ENCODE measurements around the gene PHC2. TPM values are rescaled to one million over a fixed set of nuclear protein-coding genes. Genes with fewer than 3 reads are reported as not detected.

PHC2 gene
- total and polyA plus RNA-seq, 11 donors: 79.7 to 194 (median 99.4) TPM

- WGBS, 4 donors: 59 to 68% (median 65%) methylated on average over 20 to 22 of the region's 22 CpGs
- no peak for ATAC-seq
- H3K36me3 ChIP-seq: peaks cover 0 to 87% (median 75%) of the 10 kb centered on the region in 9 donors
- no peaks in the 10 kb centered on the region for H3K27me3 ChIP-seq
- H3K4me3 ChIP-seq: no peak overlapping the region
- no peaks in the 10 kb centered on the region for H3K9me3 ChIP-seq
- H3K4me1 ChIP-seq: peaks cover 0 to 58% (median 33%) of the 10 kb centered on the region in 12 donors
- intact Hi-C loops (cut with DNase I): no loop called here
- DNase-seq: no peak
- TF ChIP-seq CTCF (IDR thresholded peaks at IDR 0.05) (no peak), POLR2A (IDR thresholded peaks at IDR 0.05) (no peak)
- H3K27ac ChIP-seq: peak overlapping the region in 7 of 12 donors; percentile 1 to 73 (median 25)
These were observed 106.0 kb downstream of the PHC2 start for GRCh38 chr1:33324677-33325575.

- Histone ChIP-seq H3K4me1 (peaks cover 0 to 49% (median 31%) of the 10 kb centered on the region in 12 donors), H3K9me3 (no peaks in the 10 kb centered on the region), H3K36me3 (peaks cover 0 to 77% (median 64%) of the 10 kb centered on the region in 9 donors), H3K4me3 (no peak overlapping the region), H3K27me3 (no peaks in the 10 kb centered on the region), H3K27ac (peak overlapping the region in 4 of 12 donors; percentile 1 to 39 (median 22))
- intact Hi-C loops (cut with DNase I): no loop called here
- 62 to 79% (median 73%) methylated on average over 14 of the region's 14 CpGs for WGBS, 4 donors
- DNase-seq (no peak), ATAC-seq (no peak)
- TF ChIP-seq CTCF (IDR thresholded peaks at IDR 0.05): no peak
- TF ChIP-seq POLR2A (IDR thresholded peaks at IDR 0.05): no peak
These were observed 107.0 kb downstream of the PHC2 start for GRCh38 chr1:33323663-33324477.

DNA sequence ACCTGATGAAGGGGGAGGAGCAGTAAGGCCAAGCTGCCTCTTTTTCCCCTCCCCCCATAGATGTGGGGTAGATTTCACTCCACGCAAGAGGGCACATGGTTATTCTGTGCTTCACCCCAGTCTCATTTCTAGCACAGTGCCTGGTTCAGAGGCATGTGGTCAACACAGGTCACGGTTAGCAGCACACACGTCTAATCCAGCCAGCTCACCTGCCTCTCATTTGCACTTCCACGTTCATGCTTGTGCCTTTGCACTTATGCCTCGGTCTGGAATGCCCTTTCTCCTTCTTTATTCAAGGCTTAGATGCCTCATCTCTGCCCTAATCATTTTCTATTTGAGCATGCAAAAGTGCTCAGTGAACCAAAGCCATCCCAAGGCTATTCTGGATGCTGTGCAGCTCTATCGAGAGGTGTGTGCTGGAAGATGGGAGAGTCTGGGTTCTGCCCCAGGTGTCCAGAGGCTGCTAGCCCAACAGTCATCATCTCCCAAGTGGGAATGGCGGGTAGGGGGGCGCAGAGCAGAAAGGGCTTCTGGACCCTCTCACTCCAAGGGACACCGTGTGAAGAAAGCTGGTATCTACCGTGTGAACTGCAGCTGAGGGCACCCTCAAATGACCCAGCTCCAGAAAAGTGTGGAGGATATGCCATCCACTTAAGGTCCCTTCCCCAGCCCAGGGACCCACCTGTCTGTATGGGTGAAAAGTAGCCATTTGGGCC lies 107.9 kb downstream of the PHC2 start:
- no peak overlapping the region for H3K27ac ChIP-seq

More for the DNA sequence above, 107.9 kb downstream of the PHC2 start:
- no peak for ATAC-seq
- no peak overlapping the region for H3K4me3 ChIP-seq
- peaks cover 0 to 68% (median 56%) of the 10 kb centered on the region in 9 donors for H3K36me3 ChIP-seq
- no peaks in the 10 kb centered on the region for H3K9me3 ChIP-seq
- no peak for DNase-seq
- intact Hi-C loops (cut with DNase I): no loop called here
- TF ChIP-seq CTCF (IDR thresholded peaks at IDR 0.05) (no peak), POLR2A (IDR thresholded peaks at IDR 0.05) (no peak)
- no peaks in the 10 kb centered on the region for H3K27me3 ChIP-seq
- WGBS, 4 donors: 71 to 82% (median 81%) methylated on average over 10 of the region's 10 CpGs
- peaks cover 0 to 41% (median 22%) of the 10 kb centered on the region in 12 donors for H3K4me1 ChIP-seq

Data from heart left ventricle (tissue), 16 donors.